Activated gamma-delta T cell treated with Interleukin-2 at 50 U/mL for 16 hours (primary cell): Measurements from ENCODE around the gene SCLY.

Source experiments
- DNase-seq: peaks from one replicate; pipeline ENCODE4 v3.0.0-alpha.2; 2020

SCLY gene

DNA sequence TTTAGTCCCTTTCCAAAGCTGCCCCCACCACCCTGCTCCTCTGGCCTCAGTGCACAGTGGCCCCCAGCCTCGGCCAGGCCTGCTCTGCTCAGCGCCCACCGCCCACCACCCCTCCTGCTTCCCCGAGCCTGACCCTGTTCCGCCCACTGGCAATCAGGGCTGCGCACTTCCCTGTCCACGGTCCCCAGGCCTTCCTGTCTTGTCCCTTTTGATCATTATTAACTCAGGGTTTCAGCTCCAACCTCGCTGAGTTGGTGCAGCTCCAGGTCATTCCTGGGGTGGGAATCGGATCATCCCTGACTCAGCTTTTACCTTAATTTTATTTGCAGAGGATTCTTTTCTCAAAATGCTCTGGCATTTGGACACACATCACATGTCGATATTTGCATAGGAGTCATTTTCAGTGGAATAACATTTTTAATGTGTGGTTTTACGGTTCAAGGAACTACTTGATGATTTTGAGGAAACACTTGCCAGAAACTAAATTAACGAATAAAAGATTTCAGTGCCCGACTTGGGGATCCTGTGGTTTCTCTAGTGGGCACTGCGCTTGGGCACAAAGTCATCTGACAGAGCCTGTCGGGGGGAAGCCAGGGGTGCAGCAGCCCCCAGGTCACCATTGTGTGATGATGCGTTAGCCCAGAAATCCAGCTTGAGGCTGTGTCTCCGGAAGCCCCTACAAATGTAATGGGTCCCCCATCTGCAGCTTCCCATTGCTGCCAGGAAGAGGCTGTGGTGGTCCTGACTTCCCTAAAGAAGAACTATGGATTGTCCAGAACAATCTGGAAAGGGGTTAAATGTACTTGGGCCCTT, 38.3 kb downstream of the SCLY start:
- no peak for DNase-seq

GRCh38 chr2:238099714-238100048, 38.9 kb downstream of the SCLY start:
- DNase-seq: no peak

- DNase-seq: no peak
These were observed 39.4 kb downstream of the SCLY start, which contains the start of gene ESPNL for GRCh38 chr2:238100049-238100820. TSS of gene ESPNL (plus strand) at chr2:238100340. CDS start at chr2:238100420, 80 bp downstream.

- DNase-seq: no peak
These were observed 40.3 kb downstream of the SCLY start for GRCh38 chr2:238100821-238101771.

DNA sequence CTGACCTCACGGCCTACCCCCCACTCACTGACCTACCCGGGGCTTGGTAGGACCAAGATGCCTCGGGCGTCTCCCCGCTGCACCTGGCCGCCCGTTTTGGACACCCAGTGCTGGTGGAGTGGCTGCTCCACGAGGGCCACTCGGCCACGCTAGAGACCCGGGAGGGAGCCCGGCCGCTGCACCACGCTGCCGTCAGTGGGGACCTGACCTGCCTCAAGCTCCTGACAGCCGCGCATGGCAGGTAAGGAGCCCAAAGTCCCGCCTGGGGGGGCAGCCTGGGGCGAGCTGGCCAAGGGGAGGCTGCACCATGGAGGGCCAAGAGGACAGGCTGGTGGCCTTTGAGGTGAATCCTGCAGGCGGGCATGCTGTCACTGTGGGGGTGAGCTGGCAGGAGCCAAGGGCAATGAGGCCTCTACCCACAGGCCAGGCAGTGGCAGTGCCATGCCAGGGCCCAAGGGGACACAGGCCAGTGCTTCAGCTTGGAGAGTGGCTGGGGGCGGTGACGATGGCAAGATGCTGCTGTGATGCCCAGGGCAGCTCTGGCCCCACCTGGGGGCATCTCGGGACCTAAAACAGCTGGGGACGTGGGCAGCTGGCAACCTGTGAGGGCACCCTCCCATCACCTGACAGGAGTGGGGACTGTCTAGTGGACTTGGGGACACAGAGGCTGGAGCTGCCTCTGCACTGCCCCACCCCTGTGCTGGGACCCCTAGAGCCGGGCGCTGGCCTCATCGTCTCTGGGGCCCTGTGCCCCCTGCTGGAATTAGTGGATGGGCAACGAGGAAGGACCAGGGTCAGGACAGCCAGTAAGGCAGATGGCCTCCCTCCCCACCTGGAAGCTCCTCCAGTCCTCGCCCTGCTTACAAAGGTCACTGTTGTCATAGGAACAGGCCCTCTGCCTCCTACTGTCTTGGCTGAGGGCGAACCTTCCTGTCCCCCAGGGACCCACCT, 41.4 kb downstream of the SCLY start:
- DNase-seq: no peak

DNA sequence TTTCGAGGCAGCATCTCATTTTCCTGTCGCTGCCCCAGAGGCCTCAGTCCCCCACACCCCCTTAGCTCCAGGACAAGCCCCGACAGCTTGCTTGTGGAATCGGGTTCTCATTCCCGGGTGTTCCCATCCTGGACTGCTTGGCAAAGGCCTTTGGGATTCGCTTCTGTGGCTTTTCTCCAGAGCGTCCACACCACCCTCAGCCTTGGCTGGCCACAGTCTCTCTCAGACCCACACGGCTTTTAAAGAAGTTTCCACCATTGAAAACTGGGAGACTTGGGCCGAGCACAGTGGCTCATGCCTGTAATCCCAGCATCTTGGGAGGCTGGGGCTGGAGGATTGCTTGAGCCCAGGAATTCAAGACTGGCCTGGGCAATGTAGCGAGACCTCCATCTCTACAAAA, 42.1 kb downstream of the SCLY start:
- DNase-seq: no peak

GRCh38 chr2:238103465-238104225, 42.8 kb downstream of the SCLY start:
- DNase-seq: no peak

DNA sequence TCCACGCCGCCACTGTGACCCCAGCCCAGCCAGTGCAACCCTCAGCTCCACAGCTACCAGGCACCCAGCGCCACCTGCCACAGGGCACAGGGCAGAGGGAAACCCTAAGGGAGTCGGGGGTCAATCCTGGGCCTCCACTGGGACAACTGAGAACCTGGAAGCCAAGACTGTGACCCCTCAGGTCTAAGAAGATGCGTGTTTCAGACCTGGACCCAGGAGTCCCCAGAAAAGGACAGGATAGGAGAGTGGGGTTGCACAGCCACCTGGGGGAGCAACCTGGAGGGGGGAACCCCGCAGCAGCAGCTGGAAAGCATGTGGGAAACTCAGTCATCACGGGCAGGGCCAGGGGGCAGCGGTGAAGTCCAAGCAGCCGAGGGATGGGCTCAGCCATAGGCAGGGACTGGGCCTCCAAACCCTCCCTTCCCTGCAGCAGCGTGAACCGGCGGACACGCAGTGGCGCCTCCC, 43.5 kb downstream of the SCLY start:
- no peak for DNase-seq

DNA sequence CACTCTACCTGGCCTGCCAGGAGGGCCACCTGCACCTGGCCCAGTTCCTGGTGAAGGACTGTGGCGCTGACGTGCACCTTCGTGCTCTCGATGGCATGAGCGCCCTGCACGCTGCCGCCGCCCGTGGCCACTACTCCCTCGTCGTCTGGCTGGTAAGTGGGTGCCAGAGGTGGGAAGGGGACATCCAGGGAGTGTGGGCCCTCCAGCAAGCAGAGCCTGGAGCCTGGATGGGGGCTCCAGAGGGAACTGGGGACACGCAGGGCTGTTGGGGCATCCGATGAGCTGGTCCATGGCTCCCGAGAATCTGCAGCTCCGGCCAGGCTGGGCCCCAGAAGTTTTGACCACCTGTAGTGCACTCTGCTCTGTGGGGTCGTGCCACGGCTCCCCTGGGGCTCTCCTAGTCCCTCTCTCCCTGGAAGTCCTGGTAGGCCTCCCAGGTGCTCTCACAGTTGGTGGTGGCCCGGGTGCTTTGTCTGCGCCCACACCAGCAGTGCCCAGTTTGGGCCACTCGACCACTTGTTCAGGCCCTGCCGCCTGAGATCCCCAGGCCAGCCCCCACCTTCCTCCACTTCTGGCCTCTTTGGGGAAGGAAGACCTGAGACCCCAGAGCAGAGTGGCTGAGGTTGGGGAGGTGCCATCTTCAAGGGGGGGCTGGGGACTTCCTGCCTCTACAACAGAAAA, 44.0 kb downstream of the SCLY start:
- DNase-seq: no peak

DNA sequence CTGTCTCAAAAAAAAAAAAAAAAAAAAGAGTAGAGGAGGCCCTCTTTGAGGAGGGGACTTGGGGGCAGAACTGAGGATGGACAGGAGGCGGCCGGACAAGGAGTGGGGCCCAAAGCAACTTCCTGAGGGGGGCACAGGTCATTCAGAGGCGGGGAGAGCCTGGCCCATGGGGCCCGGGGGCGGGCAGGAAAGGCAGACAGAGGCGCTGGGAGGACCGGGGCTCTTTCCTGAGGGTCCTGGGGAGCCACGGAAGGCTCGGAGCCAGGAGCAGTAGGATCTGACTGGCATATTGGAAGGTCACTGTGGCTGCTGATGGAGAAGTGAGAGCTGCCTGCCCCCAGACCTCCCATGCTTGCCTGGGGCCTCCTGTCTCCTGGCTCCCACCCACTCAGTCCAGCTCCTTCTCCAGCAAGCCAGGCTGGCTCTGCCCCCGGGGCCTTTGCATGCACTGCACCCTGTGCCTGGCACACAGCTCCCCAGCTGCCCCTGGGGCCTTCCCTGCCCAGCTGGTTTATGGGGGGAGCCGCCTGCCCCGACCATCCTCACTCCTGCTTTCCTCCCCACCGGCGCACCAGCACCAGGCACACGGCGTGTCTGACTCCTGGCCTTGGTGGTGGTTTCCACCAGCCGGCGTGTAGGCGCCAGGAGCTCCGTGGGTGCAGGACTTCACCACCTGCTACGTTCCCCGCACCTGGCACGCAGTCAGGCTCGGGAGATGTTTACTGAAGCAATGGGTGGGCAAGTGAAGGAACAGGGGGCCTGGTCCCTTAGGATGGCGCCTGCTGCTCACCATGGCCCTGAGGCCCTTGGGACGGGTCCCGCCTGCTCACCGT, 44.9 kb downstream of the SCLY start:
- no peak for DNase-seq

- no peak for DNase-seq
These were observed 45.5 kb downstream of the SCLY start for GRCh38 chr2:238106339-238106697.

DNA sequence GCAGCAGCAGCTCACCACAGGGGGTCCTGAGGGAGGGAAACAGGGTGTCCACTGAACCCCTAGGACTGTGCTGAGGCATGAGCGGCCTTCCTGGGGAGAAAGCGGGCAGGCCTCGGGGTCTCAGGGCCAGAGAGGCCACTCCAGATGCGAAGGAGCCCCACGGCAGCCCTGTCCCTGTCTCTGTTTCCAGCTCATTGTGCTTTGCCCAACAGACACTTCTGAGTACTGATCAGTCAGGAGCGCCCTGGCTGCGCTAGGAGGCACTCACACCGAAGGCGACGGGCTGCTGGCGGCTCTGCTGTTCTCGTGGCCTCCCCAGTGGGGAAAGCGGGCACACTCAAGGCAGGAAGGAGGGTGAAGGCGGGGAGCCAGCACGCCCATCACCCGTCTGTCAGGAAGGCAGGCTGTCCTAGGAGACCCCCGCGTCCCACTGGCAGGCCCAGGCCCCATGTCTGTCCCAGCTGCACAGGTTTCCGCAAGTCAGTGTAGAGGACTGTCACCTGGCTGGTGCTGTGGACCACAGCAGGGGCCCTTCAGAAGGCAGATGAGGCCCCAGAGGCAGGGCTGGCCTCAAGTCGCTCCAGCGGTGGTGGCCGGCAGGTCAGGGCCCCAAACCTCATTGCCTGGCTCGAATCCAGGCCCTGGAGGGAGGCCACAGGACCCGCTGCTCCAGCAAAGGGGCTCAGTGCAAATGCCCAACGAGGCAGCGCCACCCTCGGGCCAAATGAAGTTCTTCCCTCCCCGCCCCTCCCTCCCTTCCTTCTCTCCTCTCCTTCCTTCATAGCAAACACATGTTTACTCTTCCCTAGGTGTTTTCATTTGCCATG, 46.1 kb downstream of the SCLY start:
- no peak for DNase-seq

GRCh38 chr2:238107525-238108422, 47.0 kb downstream of the SCLY start:
- DNase-seq: no peak

DNA sequence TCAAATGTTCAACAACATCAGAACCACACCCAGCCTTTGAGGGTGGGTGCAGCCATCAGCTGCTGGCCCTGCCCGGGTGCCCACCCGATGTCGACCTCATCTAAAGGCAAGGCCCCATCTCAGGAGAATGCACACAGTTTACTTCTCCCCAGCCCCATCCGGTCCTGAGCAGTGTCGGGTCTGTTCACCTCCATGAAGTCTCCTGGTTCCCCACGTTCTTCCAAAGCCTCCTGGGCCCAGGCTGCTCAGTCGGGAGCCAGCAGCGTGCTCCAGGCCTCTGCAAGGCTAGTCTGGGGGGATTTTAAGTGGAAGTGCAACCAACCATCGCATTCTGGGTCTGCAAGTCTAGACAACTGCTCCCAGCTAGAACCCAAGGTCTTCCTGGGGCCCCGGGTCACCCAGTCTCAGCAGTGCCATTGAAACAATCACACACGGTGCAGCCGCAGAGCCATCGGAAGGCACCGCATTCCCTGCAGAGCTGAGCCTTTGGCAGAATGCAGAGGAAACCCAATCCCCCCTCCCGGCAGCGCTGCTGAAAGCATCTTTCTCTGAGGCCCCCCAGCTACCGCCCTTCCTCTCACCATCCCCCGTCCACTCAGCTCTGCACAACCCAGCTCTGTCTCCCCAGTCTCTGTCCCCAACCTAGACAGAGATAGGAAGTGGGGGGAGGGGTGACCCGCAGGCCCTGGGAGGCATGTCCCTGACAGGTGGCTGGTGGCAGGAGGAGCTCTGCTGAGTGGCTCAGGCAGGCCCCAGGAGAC, 47.8 kb downstream of the SCLY start:
- no peak for DNase-seq

GRCh38 chr2:238113611-238114010, 52.8 kb downstream of the SCLY start:
- no peak for DNase-seq

GRCh38 chr2:238114331-238114841, 53.6 kb downstream of the SCLY start:
- no peak for DNase-seq
